OCI-LY7 (cell line): ENCODE results near the gene ZFAND5. TPM values are rescaled to one million over a fixed set of nuclear protein-coding genes. Genes with fewer than 3 reads are reported as not detected.

ENCODE experiments used
- BruUV-seq: library from RNA; stranded (reverse); fragments of 400-500 nt; replicated peaks from 2 replicates; lab custom pipeline; 2021; lab: Mats Ljungman, UMichigan
- CTCF ChIA-PET: fragments of 300-600 bp; sonication (Branson Sonifier 250); formaldehyde crosslinking; loops from one replicate; lab custom pipeline; 2022; ENCODE audit warnings: antibody characterized with exemption; ENCODE audit not compliant: unreplicated experiment; lab: Charles Lee
- POLR2A ChIA-PET: fragments of 300-600 bp; sonication (Branson Sonifier 250); formaldehyde crosslinking; loops from one replicate; lab custom pipeline; 2022; ENCODE audit warnings: antibody characterized with exemption; lab: Charles Lee
- DNase-seq: peaks from one replicate; pipeline ENCODE4 v3.0.0-alpha.2; 2015; ENCODE audit warnings: low spot score
- H2AFZ ChIP-seq: fragments of 200-600 bp; sonication (generic), shearing (Covaris generic); 2 replicates; pipeline ENCODE4 v1.6.1; 2014; ENCODE audit warnings: mild to moderate bottlenecking, antibody characterized with exemption, low read length, moderate library complexity
- H3K27ac ChIP-seq: fragments of 200-600 bp; sonication (generic); 2 replicates; pipeline ENCODE4 v1.5.1; 2014; ENCODE audit warnings: mixed run types, low read depth, mild to moderate bottlenecking, moderate library complexity, low read length, inconsistent platforms; ENCODE audit not compliant: poor library complexity, severe bottlenecking
- H3K36me3 ChIP-seq: fragments of 200-600 bp; sonication (generic); 2 replicates; pipeline ENCODE4 v1.6.1; 2014; ENCODE audit warnings: mild to moderate bottlenecking, antibody characterized with exemption, low read length, moderate library complexity, mixed read lengths; ENCODE audit not compliant: insufficient read depth
- H3K4me1 ChIP-seq: fragments of 200-600 bp; sonication (generic); 2 replicates; pipeline ENCODE4 v1.5.1; 2014; ENCODE audit warnings: mild to moderate bottlenecking, low read length; ENCODE audit not compliant: insufficient read depth, poor library complexity, severe bottlenecking
- H3K4me2 ChIP-seq: fragments of 200-600 bp; sonication (generic); 2 replicates; pipeline ENCODE4 v1.6.1; 2014; ENCODE audit warnings: mild to moderate bottlenecking, low read length
- H3K4me3 ChIP-seq: fragments of 200-600 bp; sonication (generic); 2 replicates; pipeline ENCODE4 v1.5.1; 2014; ENCODE audit warnings: mild to moderate bottlenecking, low read depth, low read length; ENCODE audit not compliant: poor library complexity, severe bottlenecking
- H3K79me2 ChIP-seq: fragments of 200-600 bp; sonication (generic); 2 replicates; pipeline ENCODE4 v1.6.1; 2016; ENCODE audit warnings: low read depth, mild to moderate bottlenecking, low read length, moderate library complexity, mixed read lengths; ENCODE audit not compliant: insufficient read depth
- H3K9me2 ChIP-seq: fragments of 200-600 bp; sonication (generic); 2 replicates; pipeline ENCODE4 v1.6.1; 2016; ENCODE audit warnings: mild to moderate bottlenecking, low read length, mixed read lengths; ENCODE audit not compliant: insufficient read depth
- H3K9me3 ChIP-seq: fragments of 200-600 bp; sonication (generic); 2 replicates; pipeline ENCODE4 v1.6.1; 2014; ENCODE audit warnings: mild to moderate bottlenecking, mixed run types, low read length, mixed read lengths
- H4K20me1 ChIP-seq: fragments of 200-600 bp; sonication (generic); 2 replicates; pipeline ENCODE4 v1.6.1; 2014; ENCODE audit warnings: mild to moderate bottlenecking, antibody characterized with exemption, low read length, moderate library complexity, mixed read lengths; ENCODE audit not compliant: insufficient read depth
- EZH2phosphoT487 ChIP-seq: fragments of 200-600 bp; sonication (generic); IDR thresholded peaks from 2 replicates; pipeline ENCODE4 v1.6.1; 2018; ENCODE audit warnings: low read depth, borderline replicate concordance, mild to moderate bottlenecking, mixed run types, antibody characterized with exemption, low read length, moderate library complexity, mixed read lengths
- intact Hi-C: fragments of 100-400 bp; cut with micrococcal nuclease; formaldehyde crosslinking; loops from one replicate; pipeline ENCODE4 v1.10.0; 2022; ENCODE audit not compliant: unreplicated experiment
- total RNA-seq, 2 experiments: library from RNA; depleted of rRNA in 1 of 2; stranded (reverse); fragments of >200 nt in 1 of 2; shearing (Covaris generic) in 1 of 2; gene quantifications; 2 replicates each; pipeline ENCODE4 v1.2.3, GENCODE V29; 2014 to 2022
- TF ChIP-seq, protein P1 (sequence below): fragments of 200-600 bp; sonication (generic); conservative IDR thresholded peaks from 2 replicates; pipeline ENCODE4 v1.5.1; 2014; ENCODE audit warnings: mild to moderate bottlenecking, antibody characterized with exemption, low read length, moderate library complexity, mixed read lengths

The ZFAND5 gene
- total RNA-seq, 2 experiments from 2014 or later = 54.3 to 60.5 TPM

DNA sequence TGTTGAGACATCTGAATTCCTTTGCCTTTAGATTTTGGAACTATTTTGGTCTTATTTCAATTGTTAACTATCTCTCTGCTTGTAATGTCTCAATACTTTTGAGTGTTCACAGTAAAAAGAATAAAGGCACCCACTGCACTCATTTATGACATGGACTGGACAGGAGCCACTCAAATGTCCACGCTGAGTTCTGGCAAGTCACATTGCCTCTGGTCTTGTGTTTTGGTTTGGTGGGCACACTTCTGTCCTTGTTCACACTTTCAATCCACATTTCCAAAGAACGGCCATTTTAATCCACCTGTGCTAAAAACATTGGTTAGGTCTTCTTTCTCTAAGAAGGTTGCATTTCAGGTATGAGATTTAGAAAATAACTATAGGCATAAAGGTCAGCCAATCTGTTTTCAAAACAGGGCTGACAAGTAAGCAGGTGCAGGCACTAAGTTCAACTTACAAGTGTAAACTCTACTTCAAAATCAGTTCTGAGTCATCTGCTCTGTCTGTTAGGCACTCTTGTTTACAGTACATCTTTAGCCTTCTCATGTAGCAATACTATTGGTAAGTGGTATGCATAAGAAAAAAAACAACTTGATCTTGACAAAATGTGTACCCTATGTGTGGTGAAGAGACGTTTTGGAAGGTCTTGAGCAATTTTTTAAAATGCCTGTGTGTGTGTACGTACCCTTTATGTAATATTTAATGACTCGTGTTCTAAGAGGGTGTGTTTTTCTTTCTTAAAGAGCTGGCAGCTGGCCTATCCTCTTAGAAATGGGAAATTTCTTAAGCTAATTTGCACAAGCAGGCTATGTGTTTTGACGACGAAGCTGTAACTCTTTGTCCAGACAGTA is 31.5 kb upstream of the ZFAND5 start:
- Histone ChIP-seq H3K4me1 (no peaks in the 10 kb centered on the region), H4K20me1 (no peaks in the 10 kb centered on the region), H3K27ac (no peak overlapping the region), H3K9me2 (no peaks in the 10 kb centered on the region), H2AFZ (no peak overlapping the region), H3K4me3 (no peak overlapping the region), H3K79me2 (no peaks in the 10 kb centered on the region), H3K9me3 (no peaks in the 10 kb centered on the region), H3K4me2 (no peak overlapping the region), H3K36me3 (no peaks in the 10 kb centered on the region)
- CTCF ChIA-PET = no interaction called here
- intact Hi-C loops = no loop called here
- TF ChIP-seq, protein P1, sequence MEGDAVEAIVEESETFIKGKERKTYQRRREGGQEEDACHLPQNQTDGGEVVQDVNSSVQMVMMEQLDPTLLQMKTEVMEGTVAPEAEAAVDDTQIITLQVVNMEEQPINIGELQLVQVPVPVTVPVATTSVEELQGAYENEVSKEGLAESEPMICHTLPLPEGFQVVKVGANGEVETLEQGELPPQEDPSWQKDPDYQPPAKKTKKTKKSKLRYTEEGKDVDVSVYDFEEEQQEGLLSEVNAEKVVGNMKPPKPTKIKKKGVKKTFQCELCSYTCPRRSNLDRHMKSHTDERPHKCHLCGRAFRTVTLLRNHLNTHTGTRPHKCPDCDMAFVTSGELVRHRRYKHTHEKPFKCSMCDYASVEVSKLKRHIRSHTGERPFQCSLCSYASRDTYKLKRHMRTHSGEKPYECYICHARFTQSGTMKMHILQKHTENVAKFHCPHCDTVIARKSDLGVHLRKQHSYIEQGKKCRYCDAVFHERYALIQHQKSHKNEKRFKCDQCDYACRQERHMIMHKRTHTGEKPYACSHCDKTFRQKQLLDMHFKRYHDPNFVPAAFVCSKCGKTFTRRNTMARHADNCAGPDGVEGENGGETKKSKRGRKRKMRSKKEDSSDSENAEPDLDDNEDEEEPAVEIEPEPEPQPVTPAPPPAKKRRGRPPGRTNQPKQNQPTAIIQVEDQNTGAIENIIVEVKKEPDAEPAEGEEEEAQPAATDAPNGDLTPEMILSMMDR = no peak
- no peak for TF ChIP-seq EZH2phosphoT487
- no TSS peak for BruUV-seq
- POLR2A ChIA-PET = no interaction called here
- DNase-seq = no peak

DNA sequence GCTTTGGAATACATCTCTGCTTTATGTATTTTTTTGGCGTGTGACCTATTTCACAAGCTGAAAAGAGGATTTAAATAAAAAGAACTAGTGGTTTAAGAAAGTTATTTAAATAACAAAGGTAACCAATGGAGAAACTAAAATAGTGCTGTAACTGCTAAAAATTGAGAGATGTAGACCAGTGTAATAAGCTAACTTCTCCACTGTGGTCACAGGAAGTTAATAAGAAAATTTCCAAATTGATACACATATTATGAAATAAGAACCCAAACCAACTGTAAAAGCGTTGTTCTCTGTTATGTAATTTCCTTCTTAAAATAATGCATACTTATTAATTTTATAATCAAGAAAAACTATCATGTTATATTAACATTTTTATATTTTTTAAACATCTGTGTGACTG is 29.1 kb upstream of the ZFAND5 start:
- DNase-seq = no peak
- Histone ChIP-seq H4K20me1 (no peaks in the 10 kb centered on the region), H2AFZ (no peak overlapping the region), H3K9me3 (no peaks in the 10 kb centered on the region), H3K36me3 (no peaks in the 10 kb centered on the region), H3K27ac (no peak overlapping the region), H3K9me2 (no peaks in the 10 kb centered on the region), H3K4me2 (no peak overlapping the region), H3K4me1 (no peaks in the 10 kb centered on the region), H3K4me3 (no peak overlapping the region), H3K79me2 (no peaks in the 10 kb centered on the region)
- no peak for TF ChIP-seq EZH2phosphoT487
- TF ChIP-seq, protein P1 = no peak
- POLR2A ChIA-PET = no interaction called here
- CTCF ChIA-PET = no interaction called here
- intact Hi-C loops = no loop called here
- BruUV-seq = no TSS peak

DNA sequence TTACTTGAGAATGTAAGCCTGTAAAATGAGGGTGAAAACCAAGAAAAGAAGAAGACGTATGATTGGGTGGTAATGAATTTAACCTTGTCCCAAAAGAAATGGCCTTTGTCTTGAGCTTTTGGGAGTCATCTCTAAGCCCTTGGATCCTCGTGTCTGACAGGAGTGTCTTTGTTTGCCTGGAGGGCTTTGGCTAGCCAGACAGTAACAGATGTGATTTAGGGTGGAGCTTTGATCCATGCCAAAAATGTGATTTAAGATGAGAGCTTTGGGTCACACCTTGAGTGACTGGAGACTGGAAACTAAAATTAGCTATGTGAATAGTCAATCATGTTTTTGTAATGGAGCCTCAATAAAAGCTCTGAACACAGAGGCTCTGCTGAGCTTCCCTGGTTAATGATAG is 25.9 kb upstream of the ZFAND5 start:
- Histone ChIP-seq H4K20me1 (no peaks in the 10 kb centered on the region), H3K9me3 (no peaks in the 10 kb centered on the region), H3K79me2 (no peaks in the 10 kb centered on the region), H3K4me3 (no peak overlapping the region), H3K9me2 (no peaks in the 10 kb centered on the region), H3K27ac (no peak overlapping the region), H3K36me3 (no peaks in the 10 kb centered on the region), H3K4me1 (no peaks in the 10 kb centered on the region), H3K4me2 (no peak overlapping the region), H2AFZ (no peak overlapping the region)
- no peak for TF ChIP-seq EZH2phosphoT487
- TF ChIP-seq, protein P1 = no peak
- ChIA-PET CTCF (no interaction called here), POLR2A (interaction anchor here (0.8 kb wide), 1 partner anchor 17 kb away, joined by 4 read pairs; no protein-coding TSS in a partner anchor)
- BruUV-seq = no TSS peak
- no peak for DNase-seq
- intact Hi-C loops = no loop called here
